GM12891 (cell line): ENCODE results near the gene PRDM16.

Experiments
- DNase-seq: peaks from one replicate; pipeline ENCODE4 v3.0.0; 2011; ENCODE audit warnings: low spot score; ENCODE audit not compliant: insufficient read length
- FAIRE-seq: peaks from 2 replicates; lab custom pipeline; 2011; peaks lifted over from hg19 to GRCh38; lab: Jason Lieb, UNC
- PAX5 ChIP-seq: IDR thresholded peaks from 2 replicates; pipeline ENCODE4 v1.6.1; 2011; ENCODE audit warnings: low read length, moderate library complexity, mild to moderate bottlenecking; ENCODE audit not compliant: insufficient read depth, severe bottlenecking
- POLR2A ChIP-seq: IDR thresholded peaks from 2 replicates; pipeline ENCODE4 v1.6.1; 2011; ENCODE audit warnings: low read depth, low read length, control low read depth
- POLR2AphosphoS5 ChIP-seq: IDR thresholded peaks from 2 replicates; pipeline ENCODE4 v1.6.1; 2011; ENCODE audit warnings: low read depth, low read length, control low read depth
- POU2F2 ChIP-seq: IDR thresholded peaks from 2 replicates; pipeline ENCODE4 v1.6.1; 2011; ENCODE audit warnings: low read depth, mild to moderate bottlenecking, control low read depth, low read length, moderate library complexity
- SPI1 ChIP-seq: IDR thresholded peaks from 2 replicates; pipeline ENCODE4 v1.6.1; 2011; ENCODE audit warnings: low read depth, low read length, control low read depth
- TAF1 ChIP-seq: IDR thresholded peaks from 2 replicates; pipeline ENCODE4 v1.6.1; 2011; ENCODE audit warnings: low read depth, low read length, control low read depth

PRDM16 gene

DNA sequence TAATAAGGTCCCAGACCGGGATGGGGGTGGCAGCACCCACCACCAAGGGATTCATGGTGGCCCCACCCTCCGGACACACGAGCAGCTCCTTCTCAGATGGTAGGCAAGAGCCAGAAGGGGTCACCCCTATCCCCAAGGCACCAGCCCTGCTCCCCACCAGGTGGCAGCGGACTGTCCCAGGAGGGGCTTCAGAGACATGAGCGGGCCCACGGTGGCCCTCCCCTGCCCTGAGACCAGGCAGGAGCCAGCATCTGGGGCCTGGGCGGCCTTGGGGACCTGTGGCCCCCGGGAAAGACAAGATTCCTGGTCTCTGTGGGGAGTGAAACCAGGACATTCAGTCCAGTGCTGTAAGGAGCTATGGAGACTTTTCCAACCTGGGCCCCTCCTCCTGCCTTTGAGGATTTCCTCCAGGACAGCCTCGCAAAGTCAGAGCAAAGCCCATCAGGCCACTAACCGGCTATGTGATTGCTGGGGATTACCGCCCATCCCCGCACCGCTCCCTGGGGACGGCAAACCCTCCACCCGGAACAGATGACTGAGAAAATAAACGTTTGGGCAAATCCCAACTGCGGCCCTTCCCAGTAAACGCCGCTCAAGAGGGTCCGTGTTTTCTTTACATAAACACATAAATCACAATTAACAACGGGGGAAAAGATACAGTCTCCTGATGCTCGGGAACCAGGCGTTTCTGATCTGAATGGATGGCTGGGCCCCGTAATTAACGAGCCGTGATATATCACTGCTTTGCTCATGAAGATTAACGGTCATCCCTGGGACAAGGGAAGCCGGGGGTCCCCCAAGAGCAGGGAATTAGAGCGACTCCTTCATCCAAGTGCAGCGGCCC is 334.6 kb downstream of the PRDM16 start:
- FAIRE-seq (no peak), DNase-seq (no peak)
- no peak for TF ChIP-seq POLR2AphosphoS5
- no peak for TF ChIP-seq POU2F2
- no peak for TF ChIP-seq POLR2A
- no peak for TF ChIP-seq PAX5
- no peak for TF ChIP-seq TAF1
- TF ChIP-seq SPI1 = no peak

DNA sequence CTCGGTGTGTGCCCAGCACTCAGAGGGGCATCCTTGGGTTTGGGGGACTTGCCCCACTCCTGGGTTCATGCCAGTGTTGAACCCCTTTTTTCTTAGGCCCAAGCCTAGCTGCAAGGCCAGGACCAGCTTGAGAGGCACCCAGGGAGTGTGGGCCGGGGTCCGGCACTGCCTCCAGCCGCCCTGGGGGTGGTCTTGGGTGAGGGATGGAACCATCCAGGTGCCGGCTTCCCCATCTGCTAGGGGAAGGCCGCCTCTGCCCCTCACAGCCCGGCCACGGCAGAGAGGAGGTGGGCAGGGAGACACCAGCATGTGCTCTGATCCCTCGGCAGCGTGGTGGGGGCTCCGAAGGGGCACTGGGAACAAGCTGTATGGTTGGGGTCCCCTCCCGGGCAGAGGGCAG is 335.3 kb downstream of the PRDM16 start:
- DNase-seq = no peak
- FAIRE-seq = no peak

GRCh38 chr1:3404801-3405200 is 335.8 kb downstream of the PRDM16 start:
- no peak for DNase-seq
- no peak for TF ChIP-seq POU2F2
- no peak for TF ChIP-seq PAX5
- TF ChIP-seq SPI1 = no peak
- TF ChIP-seq POLR2A = no peak
- no peak for TF ChIP-seq POLR2AphosphoS5
- TF ChIP-seq TAF1 = no peak
- no peak for FAIRE-seq

More for the DNA sequence above, 335.3 kb downstream of the PRDM16 start:
- TF ChIP-seq POLR2AphosphoS5 (no peak), SPI1 (no peak), POU2F2 (no peak), PAX5 (no peak), POLR2A (no peak), TAF1 (no peak)

DNA sequence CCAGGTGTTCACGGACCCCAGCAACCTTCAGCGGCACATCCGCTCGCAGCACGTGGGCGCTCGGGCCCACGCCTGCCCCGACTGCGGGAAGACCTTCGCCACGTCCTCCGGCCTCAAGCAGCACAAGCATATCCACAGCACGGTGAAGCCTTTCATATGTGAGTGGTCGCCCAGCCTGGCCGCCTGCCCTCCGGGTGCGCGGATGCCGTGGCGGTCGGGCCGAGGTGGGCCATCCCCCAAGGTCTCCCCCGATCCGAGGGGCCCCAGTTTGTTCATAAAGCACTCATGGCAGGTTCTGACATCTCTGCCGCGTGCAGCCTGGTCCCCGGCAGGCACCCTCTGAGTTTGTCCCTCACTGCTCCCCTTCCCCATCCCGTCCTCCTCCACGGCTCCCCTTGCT is 336.5 kb downstream of the PRDM16 start:
- no peak for DNase-seq
- FAIRE-seq = no peak
- TF ChIP-seq TAF1 (no peak), PAX5 (no peak), SPI1 (no peak), POLR2AphosphoS5 (no peak), POU2F2 (no peak), POLR2A (no peak)

- FAIRE-seq (no peak), DNase-seq (no peak)
- TF ChIP-seq PAX5 = no peak
- no peak for TF ChIP-seq POLR2A
- TF ChIP-seq POU2F2 = no peak
- TF ChIP-seq SPI1 = no peak
- no peak for TF ChIP-seq TAF1
Measured at GRCh38 chr1:3405974-3406867, 337.2 kb downstream of the PRDM16 start.

DNA sequence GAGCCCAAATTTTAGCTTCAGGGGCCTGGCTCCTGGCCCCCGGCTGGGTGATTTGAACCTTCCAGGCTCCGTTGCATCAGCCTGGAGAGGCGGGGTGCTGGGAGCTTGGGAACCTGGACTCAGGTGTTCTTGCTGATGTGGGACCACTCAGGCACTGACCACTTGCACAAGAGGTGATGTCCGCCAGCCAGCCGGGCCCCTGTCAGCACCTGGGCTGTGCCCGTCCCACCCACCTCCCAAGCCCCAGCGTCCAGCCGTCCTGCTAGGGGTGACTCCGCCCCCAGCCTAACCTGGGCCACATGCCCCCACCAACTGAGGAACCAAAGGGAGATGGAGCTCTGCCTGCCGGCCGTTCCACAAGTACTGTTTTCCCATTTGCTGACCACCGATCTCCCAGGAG is 338.0 kb downstream of the PRDM16 start:
- no peak for TF ChIP-seq POLR2A
- TF ChIP-seq PAX5 = no peak
- TF ChIP-seq POLR2AphosphoS5 = no peak
- no peak for TF ChIP-seq SPI1
- TF ChIP-seq POU2F2 = no peak
- no peak for TF ChIP-seq TAF1
- FAIRE-seq (no peak), DNase-seq (no peak)

DNA sequence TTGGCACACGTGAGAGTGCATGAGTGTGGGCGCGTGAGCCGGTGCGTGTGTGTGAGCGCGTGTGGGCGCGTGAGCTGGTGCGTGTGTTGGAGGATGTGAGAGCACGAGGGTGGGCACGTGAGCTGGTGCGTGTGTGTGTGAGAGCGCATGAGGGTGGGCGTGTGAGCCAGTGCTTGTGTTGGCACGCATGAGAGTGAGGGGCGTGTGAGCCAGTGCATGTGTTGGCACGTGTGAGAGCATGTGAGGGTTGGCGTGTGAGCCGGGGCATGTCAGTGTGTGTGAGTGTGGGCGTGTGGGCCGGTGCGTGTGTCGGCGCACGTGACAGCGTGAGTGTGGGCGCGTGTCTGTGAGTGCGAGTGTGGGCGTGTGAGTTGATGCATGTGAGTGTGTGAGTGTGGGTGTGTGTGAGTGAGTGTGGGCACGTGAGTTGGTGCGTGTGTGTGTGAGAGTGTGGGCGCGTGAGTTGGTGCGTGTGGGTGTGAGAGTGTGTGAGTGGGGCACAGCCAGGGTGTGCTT is 339.8 kb downstream of the PRDM16 start:
- DNase-seq = no peak
- TF ChIP-seq POLR2AphosphoS5 = no peak
- no peak for FAIRE-seq

DNA sequence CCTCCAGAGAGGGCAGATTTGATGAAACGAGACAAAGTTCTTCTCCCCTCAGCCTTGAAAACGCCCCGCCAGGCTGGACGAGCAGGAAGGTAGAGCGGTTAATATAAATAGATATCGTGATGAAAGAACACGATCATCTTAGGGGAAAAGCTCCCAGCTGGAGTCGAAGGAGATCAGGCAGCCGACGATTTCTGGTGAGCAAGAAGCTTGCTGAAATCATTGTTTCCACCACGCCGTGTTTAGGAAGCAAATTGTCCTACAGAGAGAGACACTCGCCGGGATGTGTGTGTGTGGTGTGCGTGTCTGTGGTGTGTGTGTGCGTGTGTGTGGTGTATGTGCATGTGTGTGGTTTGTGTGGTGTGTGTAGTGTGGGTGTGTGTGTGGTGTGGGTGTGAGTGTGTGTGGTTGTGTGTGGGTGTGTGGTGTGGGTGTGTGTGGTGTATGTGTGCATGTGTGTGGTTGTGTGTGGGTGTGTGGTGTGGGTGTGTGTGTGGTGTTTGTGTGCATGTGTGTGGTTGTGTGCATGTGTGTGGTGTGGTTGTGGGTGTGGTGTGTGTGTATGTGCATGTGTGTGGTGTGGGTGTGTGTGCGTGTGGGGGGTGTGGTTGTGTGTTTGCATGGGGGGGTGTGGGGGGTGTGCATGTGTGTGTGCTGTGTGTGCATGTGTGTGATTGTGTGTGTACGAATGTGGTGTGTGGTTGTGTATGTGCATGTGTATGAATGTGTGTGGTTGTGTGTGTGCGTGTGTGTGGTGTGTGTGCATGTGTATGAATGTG is 340.6 kb downstream of the PRDM16 start:
- no peak for DNase-seq
- TF ChIP-seq POLR2A = no peak
- TF ChIP-seq POU2F2 = no peak
- TF ChIP-seq TAF1 = no peak
- TF ChIP-seq PAX5 = no peak
- TF ChIP-seq SPI1 = no peak
- TF ChIP-seq POLR2AphosphoS5 = no peak
- peak; percentile 54 for FAIRE-seq

DNA sequence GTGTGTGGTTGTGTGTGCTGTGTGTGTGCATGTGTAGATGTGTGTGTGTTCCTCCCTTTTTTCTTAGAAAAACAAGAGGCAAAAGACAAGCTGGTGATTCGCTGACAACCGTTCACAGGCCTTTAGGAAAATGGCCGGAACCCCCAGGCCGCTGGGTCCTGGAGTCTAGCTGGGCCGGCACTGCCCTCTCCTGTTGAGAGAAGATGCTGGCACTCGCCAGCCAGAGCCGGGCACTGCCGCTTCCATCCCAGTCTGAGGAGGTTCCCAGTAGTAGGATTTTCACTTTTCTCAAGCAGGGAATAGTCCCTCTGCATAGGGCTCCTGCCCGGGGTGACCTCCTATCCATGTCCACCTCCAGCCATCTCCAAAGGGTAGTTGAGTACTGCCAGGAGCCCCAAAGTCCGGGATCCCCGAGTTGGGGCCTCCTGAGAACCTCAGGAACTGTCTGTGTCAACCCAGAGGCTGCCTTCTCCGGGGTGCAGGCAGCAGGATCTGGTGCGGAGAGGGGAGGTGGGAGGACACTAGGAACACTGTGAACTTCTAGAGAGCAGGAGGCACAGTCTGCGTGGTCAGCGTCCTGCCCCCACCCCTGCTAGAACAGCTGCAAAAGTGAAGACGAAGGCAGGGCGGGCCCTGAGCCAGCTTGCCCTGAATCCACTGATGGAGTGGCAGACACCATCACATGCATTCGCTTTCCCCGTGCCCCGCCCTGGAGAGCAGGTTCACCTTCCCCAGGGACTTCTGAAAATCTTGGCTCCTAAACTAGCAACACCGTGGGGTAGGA is 341.3 kb downstream of the PRDM16 start:
- TF ChIP-seq SPI1 (no peak), POLR2A (no peak), POLR2AphosphoS5 (no peak), TAF1 (no peak), PAX5 (no peak)
- no peak for FAIRE-seq

More for the DNA sequence above, 341.3 kb downstream of the PRDM16 start:
- DNase-seq = no peak
